Right lobe of liver (tissue), 6 donors: ENCODE results near the gene SEMA3A. TPM values are rescaled to one million over a fixed set of nuclear protein-coding genes. Genes with fewer than 3 reads are reported as not detected.
A peak's percentile ranks its signal among the peaks of the same experiment; 100 is the strongest.
"Not testable (repeated sequence)": the region's sequence is repeated elsewhere in the genome, so short reads cannot be mapped to it uniquely, and the experiment has no call there.

Experiments used
- ATAC-seq, 4 donors: fragments of 200-7000 bp; cut with Tn5 transposase; one replicate each; pipeline ENCODE4 v1.9.1; 2020; ENCODE audit warnings: mild to moderate bottlenecking in 4 of 4, moderate library complexity in 4 of 4
- DNase-seq, 3 donors: peaks; one replicate each; pipeline ENCODE4 v3.0.0-alpha.2; 2020
- H3K27ac ChIP-seq, 3 donors: fragments of 200-600 bp; one replicate each; pipeline ENCODE4 v1.8.0; 2022
- H3K27me3 ChIP-seq, 2 donors: fragments of 200-600 bp; one replicate each; pipeline ENCODE4 v1.8.0; 2022
- H3K36me3 ChIP-seq, 4 donors: fragments of 200-600 bp; sonication (generic) in 1 of 4; one replicate each; pipeline versions ENCODE4 v1.5.1 to v1.8.0; 2017 to 2022; ENCODE audit warnings: control low read depth in 1 of 4
- H3K4me1 ChIP-seq, 4 donors: fragments of 200-600 bp; sonication (generic) in 1 of 4; one replicate each; pipeline versions ENCODE4 v1.5.1 to v1.8.0; 2017 to 2022; ENCODE audit warnings: control low read depth in 1 of 4
- H3K4me3 ChIP-seq, 3 donors: fragments of 200-600 bp; one replicate each; pipeline ENCODE4 v1.8.0; 2022
- H3K9me3 ChIP-seq, 4 donors: fragments of 200-600 bp; sonication (generic) in 1 of 4; one replicate each; pipeline versions ENCODE4 v1.5.1 to v1.8.0; 2017 to 2022; ENCODE audit warnings: control low read depth in 1 of 4
- POLR2A ChIP-seq: fragments of 450-650 bp; IDR thresholded peaks from one replicate; pipeline ENCODE4 v1.6.1; 2017; ENCODE audit warnings: antibody characterized with exemption, mild to moderate bottlenecking
- WGBS: methylation state at CpG from one replicate; pipeline ENCODE4 v1.1.6; 2018; ENCODE audit warnings: low coverage, low lambda C conversion rate; ENCODE audit not compliant: insufficient coverage; ENCODE audit errors: missing lambda C conversion rate; 5-methylcytosine and 5-hydroxymethylcytosine counted together
- intact Hi-C, 2 donors: fragments of 100-400 bp; cut with DNase I; formaldehyde crosslinking; loops; one replicate each; pipeline versions ENCODE4 v1.11.2 to v1.14.1; 2022
- long read RNA-seq: library from polyadenylated mRNA; unstranded; transcript quantifications from one replicate; pipeline ENCODE4 v2.0.0, GENCODE V29; 2019
- total RNA-seq, 6 experiments: library from RNA; depleted of rRNA in 2 of 6; stranded (reverse); fragments of >200 nt in 2 of 6; fragmentation: NEBNext Ultra II Directional in 3 of 6; extraction: Animal tissue kit (Norgen Biotek cat#: 25700) in 3 of 6; gene quantifications; one replicate each; pipeline versions ENCODE4 v1.1.0 to v1.2.4, GENCODE V29; 2016 to 2023
- TF ChIP-seq, protein P1 (sequence below), 4 donors: fragments of 200-600 bp in 3 of 4; fragments of 450-650 bp in 1 of 4; IDR thresholded peaks; one replicate each; pipeline versions ENCODE4 v1.5.1 to v1.8.0; 2016 to 2022; ENCODE audit warnings: antibody characterized with exemption in 4 of 4, mild to moderate bottlenecking in 2 of 4
- donor health status: DM: no; HTN: yes; CAD: no.
- donor health status: DM: no; HTN: no; CAD: no.
- donor health status: DM: no; HTN: no; CAD: no.
- donor health status: DM: no; HTN: yes; CAD: no.
- donor health status: DM: no; HTN: yes; CAD: no.

The SEMA3A gene
- total RNA-seq: under 1 TPM in 5 of 6 experiments, not detected in 1; 0.12 to 0.57 (median 0.29) TPM
- long read RNA-seq: 0 reads

GRCh38 chr7:84194484-84195271 is at the start of gene SEMA3A:
TSS of gene SEMA3A (minus strand) at chr7:84194789. CDS start at chr7:84194586, 203 bp downstream.
- DNase-seq (no peak), ATAC-seq (peak; percentile 49 to 65 (median 61))
- no peaks in the 10 kb centered on the region for H3K4me1 ChIP-seq
- H3K27me3 ChIP-seq: no peaks in the 10 kb centered on the region
- intact Hi-C loops: no loop called here
- H3K4me3 ChIP-seq: peak within 1 kb of the TSS in 2 of 3 donors; percentile 13 to 22
- no peak for TF ChIP-seq POLR2A
- TF ChIP-seq, protein P1, sequence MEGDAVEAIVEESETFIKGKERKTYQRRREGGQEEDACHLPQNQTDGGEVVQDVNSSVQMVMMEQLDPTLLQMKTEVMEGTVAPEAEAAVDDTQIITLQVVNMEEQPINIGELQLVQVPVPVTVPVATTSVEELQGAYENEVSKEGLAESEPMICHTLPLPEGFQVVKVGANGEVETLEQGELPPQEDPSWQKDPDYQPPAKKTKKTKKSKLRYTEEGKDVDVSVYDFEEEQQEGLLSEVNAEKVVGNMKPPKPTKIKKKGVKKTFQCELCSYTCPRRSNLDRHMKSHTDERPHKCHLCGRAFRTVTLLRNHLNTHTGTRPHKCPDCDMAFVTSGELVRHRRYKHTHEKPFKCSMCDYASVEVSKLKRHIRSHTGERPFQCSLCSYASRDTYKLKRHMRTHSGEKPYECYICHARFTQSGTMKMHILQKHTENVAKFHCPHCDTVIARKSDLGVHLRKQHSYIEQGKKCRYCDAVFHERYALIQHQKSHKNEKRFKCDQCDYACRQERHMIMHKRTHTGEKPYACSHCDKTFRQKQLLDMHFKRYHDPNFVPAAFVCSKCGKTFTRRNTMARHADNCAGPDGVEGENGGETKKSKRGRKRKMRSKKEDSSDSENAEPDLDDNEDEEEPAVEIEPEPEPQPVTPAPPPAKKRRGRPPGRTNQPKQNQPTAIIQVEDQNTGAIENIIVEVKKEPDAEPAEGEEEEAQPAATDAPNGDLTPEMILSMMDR (IDR thresholded peaks at IDR 0.05): no peak
- no peaks in the 10 kb centered on the region for H3K9me3 ChIP-seq
- WGBS: under 1% methylated on average over 14 of the region's 15 CpGs
- no peak within 1 kb of the TSS for H3K27ac ChIP-seq
- H3K36me3 ChIP-seq: no peaks in the 10 kb centered on the region

DNA sequence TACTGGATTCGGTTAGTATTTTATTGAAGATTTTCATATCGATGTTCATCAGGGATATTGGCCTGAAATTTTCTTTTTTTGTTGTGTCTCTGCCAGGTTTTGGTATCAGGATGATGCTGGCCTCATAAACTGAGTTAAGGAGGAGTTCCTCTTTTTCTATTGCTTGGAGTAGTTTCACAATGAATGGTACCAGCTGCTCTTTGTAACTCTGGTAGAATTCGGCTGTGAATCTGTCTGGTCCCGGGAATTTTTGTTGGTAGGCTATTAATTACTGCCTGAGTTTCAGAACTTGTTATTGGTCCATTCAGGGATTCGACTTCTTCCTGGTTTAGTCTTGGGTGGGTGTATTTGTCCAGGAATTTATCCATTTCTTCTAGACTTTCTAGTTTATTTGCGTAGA is 48.4 kb upstream of the SEMA3A start:
- H3K4me3 ChIP-seq, intact Hi-C loops, H3K36me3 ChIP-seq, ATAC-seq, DNase-seq, H3K27ac ChIP-seq, H3K9me3 ChIP-seq, H3K27me3 ChIP-seq, H3K4me1 ChIP-seq: not testable (repeated sequence)
- 59% methylated on average over 6 of the region's 6 CpGs for WGBS

GRCh38 chr7:84238596-84238995 is 44.0 kb upstream of the SEMA3A start:
- 56% methylated on average over 6 of the region's 6 CpGs for WGBS

DNA sequence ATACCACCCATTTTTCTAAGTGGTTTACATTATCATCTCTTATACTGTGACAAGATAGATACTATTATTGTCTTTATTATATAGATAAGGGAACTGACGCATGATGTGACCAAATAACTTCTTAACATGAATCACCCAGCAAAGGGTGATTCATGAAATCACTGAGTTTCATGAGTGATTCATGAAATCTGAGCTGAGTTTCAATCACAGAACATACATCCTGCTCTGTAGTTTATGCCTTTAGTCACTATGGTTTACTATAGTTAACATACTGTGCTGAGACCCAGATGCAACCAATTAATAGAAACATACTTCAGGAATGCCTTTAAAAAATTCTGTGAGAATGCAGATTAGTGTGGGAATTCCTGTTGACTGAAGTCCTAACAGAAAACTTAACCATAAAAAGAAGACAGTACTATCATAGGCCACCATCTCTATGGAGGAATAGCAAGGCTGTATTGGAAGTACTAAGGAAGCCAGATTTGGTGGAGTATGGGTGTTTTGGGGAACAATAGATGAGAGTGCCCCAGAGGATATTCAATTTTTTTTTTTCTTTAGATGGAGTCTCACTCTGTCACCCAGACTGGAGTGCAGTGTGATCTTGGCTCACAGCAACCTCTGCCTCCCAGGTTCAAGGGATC is 43.1 kb upstream of the SEMA3A start:
- DNase-seq (no peak), ATAC-seq (no peak)
- intact Hi-C loops: no loop called here
- H3K4me1 ChIP-seq: no peaks in the 10 kb centered on the region
- no peaks in the 10 kb centered on the region for H3K27me3 ChIP-seq
- H3K4me3 ChIP-seq: no peak overlapping the region
- no peak overlapping the region for H3K27ac ChIP-seq
- TF ChIP-seq, protein P1 (IDR thresholded peaks at IDR 0.05): no peak
- no peak for TF ChIP-seq POLR2A
- H3K36me3 ChIP-seq: no peaks in the 10 kb centered on the region
- H3K9me3 ChIP-seq: no peaks in the 10 kb centered on the region
- 47% methylated on average over 1 of the region's 1 CpG for WGBS

More at GRCh38 chr7:84238596-84238995, 44.0 kb upstream of the SEMA3A start:
- no peaks in the 10 kb centered on the region for H3K4me1 ChIP-seq
- no peak overlapping the region for H3K4me3 ChIP-seq
- no peak overlapping the region for H3K27ac ChIP-seq
- no peaks in the 10 kb centered on the region for H3K9me3 ChIP-seq
- no peak for TF ChIP-seq POLR2A
- TF ChIP-seq, protein P1 (IDR thresholded peaks at IDR 0.05): no peak
- intact Hi-C loops: no loop called here
- H3K36me3 ChIP-seq: no peaks in the 10 kb centered on the region
- DNase-seq (no peak), ATAC-seq (no peak)
- H3K27me3 ChIP-seq: no peaks in the 10 kb centered on the region

- intact Hi-C loops: no loop called here
- no peak overlapping the region for H3K4me3 ChIP-seq
- H3K27me3 ChIP-seq: no peaks in the 10 kb centered on the region
- WGBS: 58% methylated on average over 3 of the region's 3 CpGs
- no peaks in the 10 kb centered on the region for H3K36me3 ChIP-seq
- TF ChIP-seq, protein P1 (IDR thresholded peaks at IDR 0.05): no peak
- TF ChIP-seq POLR2A: no peak
- ATAC-seq: no peak
- H3K9me3 ChIP-seq: no peaks in the 10 kb centered on the region
- no peak for DNase-seq
- H3K4me1 ChIP-seq: no peaks in the 10 kb centered on the region
- H3K27ac ChIP-seq: no peak overlapping the region
Observed at GRCh38 chr7:84236398-84236797, 41.8 kb upstream of the SEMA3A start.
